Measurements from ENCODE around the gene SCIN.

DNA sequence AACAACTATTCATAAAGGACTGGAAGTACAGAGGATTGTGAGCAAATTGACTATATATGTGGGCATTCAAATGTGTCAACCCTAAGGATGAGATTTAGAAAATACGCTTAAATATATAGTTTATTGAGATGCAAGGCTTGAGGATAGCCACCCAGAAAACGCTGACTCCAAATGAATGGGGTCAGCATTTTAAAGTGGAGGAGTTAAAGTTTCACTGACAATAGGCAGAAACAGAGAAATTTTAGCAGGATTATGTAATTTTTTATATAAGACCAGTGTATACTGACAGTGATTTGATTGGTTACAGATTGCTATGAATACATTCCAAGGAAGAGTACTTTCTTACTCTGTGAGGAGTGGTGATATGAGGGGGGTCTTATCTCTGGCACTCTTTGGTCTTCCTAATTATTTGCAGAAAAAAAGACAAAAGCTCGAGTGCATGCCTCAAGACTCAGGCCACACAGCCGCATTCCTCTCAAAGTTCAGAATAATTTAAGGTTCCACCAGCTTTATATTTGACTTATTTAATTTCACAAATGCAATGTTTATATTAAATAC, 78.3 kb downstream of the SCIN start:
- TF ChIP-seq CTCF (IDR thresholded peaks at IDR 0.05) (no peak), POLR2A (IDR thresholded peaks at IDR 0.05) (no peak), EP300 (IDR thresholded peaks at IDR 0.05) (no peak)

Data from sigmoid colon (tissue), 4 donors.